ENCODE results near the gene XPO6. TPM values are rescaled to one million over a fixed set of nuclear protein-coding genes. Genes with fewer than 3 reads are reported as not detected.

XPO6 gene
- total and polyA plus RNA-seq, 3 donors from 2014 or later = 216 to 283 (median 238) TPM

DNA sequence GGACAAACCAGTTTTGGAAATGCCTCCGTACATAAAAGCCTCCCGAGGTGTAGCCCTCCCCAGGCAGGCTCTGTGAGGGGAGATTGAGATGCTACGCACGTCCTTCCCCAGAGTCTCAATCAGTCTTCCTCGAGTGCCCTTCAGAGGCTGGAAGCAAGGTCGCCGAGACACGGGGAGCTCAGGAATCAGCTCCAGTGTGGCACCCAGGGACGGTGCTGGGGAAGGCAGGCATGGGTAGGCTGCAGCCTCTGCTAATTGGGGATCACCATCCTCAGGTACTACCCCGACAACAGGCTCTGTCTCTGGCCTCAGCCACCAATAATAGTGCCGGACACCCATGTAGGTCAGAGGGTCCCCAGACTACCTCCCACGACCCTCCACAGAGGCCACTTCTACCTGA is 120.1 kb downstream of the XPO6 start:
- TF ChIP-seq POLR2A (IDR thresholded peaks at IDR 0.05) = no peak
- TF ChIP-seq, protein P1, sequence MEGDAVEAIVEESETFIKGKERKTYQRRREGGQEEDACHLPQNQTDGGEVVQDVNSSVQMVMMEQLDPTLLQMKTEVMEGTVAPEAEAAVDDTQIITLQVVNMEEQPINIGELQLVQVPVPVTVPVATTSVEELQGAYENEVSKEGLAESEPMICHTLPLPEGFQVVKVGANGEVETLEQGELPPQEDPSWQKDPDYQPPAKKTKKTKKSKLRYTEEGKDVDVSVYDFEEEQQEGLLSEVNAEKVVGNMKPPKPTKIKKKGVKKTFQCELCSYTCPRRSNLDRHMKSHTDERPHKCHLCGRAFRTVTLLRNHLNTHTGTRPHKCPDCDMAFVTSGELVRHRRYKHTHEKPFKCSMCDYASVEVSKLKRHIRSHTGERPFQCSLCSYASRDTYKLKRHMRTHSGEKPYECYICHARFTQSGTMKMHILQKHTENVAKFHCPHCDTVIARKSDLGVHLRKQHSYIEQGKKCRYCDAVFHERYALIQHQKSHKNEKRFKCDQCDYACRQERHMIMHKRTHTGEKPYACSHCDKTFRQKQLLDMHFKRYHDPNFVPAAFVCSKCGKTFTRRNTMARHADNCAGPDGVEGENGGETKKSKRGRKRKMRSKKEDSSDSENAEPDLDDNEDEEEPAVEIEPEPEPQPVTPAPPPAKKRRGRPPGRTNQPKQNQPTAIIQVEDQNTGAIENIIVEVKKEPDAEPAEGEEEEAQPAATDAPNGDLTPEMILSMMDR (IDR thresholded peaks at IDR 0.05) = no peak
- no peak for DNase-seq
- intact Hi-C loops (cut with DNase I; ENCODE audit: low total_unique reads) = no loop called here
- WGBS, 2 donors = 75 to 81% methylated on average over 4 to 12 of the region's 12 CpGs
- H3K9me3 ChIP-seq = no peaks in the 10 kb centered on the region
- no peak overlapping the region for H3K4me3 ChIP-seq
- H3K27ac ChIP-seq = no peak overlapping the region
- no peaks in the 10 kb centered on the region for H3K36me3 ChIP-seq (ENCODE audit: low read depth, missing control alignments)
- no peaks in the 10 kb centered on the region for H3K27me3 ChIP-seq
- H3K4me1 ChIP-seq = no peaks in the 10 kb centered on the region

DNA sequence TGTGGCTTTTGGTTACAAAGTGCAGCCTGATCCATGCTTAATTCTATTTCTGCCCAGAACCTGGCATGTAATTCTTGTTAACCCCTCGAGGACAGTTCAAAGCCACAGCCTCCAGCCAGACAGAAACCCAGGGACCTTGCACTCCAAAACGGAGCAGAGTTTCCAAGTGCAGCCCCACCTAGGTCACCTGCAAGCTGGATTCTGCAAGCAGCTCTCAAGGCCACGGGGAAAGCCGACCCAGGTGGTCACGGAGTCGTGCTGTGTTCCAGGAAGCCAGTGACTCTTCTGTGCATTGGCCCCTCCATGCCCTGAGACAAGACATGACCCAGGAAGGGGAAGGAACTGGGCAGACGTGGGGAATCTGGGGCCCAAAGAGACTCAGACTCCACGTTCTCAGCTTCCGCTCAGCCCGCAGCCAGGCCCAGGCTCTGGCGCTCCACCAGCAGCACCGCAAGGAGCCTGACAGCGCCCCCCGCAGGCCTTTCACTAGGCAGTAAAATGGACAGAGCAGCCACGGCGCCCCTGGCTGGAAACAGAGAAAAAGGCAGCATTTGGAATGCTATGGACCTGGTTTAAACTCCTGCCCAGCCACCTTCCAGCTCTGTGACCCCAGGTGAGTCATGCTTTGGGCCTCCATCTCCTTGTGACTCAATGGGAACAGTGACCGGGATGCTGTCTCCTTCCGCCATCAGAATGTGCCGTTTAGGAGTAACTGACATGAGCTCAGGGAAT is 121.0 kb downstream of the XPO6 start:
- Histone ChIP-seq H3K9me3 (no peaks in the 10 kb centered on the region), H3K36me3 (ENCODE audit: low read depth, missing control alignments) (no peaks in the 10 kb centered on the region), H3K4me3 (no peak overlapping the region), H3K4me1 (no peaks in the 10 kb centered on the region), H3K27ac (no peak overlapping the region), H3K27me3 (no peaks in the 10 kb centered on the region)
- 75 to 79% methylated on average over 13 to 19 of the region's 19 CpGs for WGBS, 2 donors
- intact Hi-C loops (cut with DNase I; ENCODE audit: low total_unique reads) = no loop called here
- TF ChIP-seq POLR2A (IDR thresholded peaks at IDR 0.05) = no peak
- TF ChIP-seq, protein P1 (IDR thresholded peaks at IDR 0.05) = no peak
- DNase-seq = peak; percentile 21

DNA sequence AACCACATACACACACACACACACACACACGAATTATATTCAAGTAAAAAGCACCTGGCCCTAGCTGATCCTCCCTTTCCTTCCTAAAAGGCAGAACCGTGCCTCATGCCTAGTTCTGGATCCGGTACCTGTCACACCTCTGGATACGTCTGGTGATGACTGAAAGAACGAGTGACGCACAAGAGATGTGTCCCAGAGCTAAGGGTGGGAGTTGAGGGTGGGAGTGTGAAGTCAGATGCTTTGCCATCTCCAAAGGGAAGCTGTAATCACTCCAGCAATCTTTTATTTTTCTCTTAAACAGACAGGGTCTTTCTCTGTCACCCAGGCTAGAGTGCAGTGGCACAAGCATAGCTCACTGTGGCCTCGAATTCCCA is 121.8 kb downstream of the XPO6 start:
- no peak for DNase-seq
- Histone ChIP-seq H3K9me3 (no peaks in the 10 kb centered on the region), H3K4me3 (no peak overlapping the region), H3K4me1 (no peaks in the 10 kb centered on the region), H3K27me3 (no peaks in the 10 kb centered on the region), H3K36me3 (ENCODE audit: low read depth, missing control alignments) (no peaks in the 10 kb centered on the region), H3K27ac (no peak overlapping the region)
- WGBS, 2 donors = 78 to 81% methylated on average over 7 of the region's 7 CpGs
- TF ChIP-seq, protein P1 (IDR thresholded peaks at IDR 0.05) = no peak
- TF ChIP-seq POLR2A (IDR thresholded peaks at IDR 0.05) = no peak
- intact Hi-C loops (cut with DNase I; ENCODE audit: low total_unique reads) = no loop called here

DNA sequence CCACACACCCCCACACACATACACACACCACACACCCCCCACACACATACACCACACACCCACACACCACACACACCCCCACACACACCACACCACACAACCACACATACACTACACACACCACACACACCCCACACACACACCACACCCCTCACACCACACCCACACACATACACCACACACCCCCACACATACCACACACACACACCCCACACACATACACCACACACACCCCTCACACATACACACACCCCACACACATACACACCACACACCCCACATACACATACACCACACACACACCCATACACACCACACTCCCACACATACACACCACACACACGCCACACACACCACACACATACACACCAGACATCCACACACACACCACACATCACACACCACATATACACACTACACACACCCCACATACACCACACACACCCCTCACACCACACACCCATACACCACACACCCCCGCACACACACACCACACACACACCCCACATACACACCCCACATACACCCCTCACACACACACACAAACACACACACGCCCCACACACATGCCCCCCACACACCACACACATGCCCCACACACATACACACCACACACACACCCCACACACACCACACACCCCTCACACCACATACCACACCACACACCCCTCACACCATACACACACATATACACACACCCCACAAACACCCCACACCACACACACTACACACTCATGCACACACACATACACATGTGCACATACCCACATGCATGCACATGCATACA is 122.4 kb downstream of the XPO6 start:
- 79 to 87% methylated on average over 3 of the region's 3 CpGs for WGBS, 2 donors
- Histone ChIP-seq H3K27me3 (no peaks in the 10 kb centered on the region), H3K36me3 (ENCODE audit: low read depth, missing control alignments) (no peaks in the 10 kb centered on the region), H3K4me3 (no peak overlapping the region), H3K9me3 (no peaks in the 10 kb centered on the region), H3K27ac (no peak overlapping the region), H3K4me1 (no peaks in the 10 kb centered on the region)
- intact Hi-C loops (cut with DNase I; ENCODE audit: low total_unique reads) = no loop called here
- TF ChIP-seq, protein P1 (IDR thresholded peaks at IDR 0.05) = no peak
- no peak for TF ChIP-seq POLR2A (IDR thresholded peaks at IDR 0.05)
- no peak for DNase-seq

All from testis (tissue), 3 donors.